ENCODE measurements around the gene SDK1. TPM values are rescaled to one million over a fixed set of nuclear protein-coding genes. Genes with fewer than 3 reads are reported as not detected.

The SDK1 gene
- total RNA-seq, 4 donors from 2014 or later, result 2.5 to 12.9 (median 6.1) TPM

DNA sequence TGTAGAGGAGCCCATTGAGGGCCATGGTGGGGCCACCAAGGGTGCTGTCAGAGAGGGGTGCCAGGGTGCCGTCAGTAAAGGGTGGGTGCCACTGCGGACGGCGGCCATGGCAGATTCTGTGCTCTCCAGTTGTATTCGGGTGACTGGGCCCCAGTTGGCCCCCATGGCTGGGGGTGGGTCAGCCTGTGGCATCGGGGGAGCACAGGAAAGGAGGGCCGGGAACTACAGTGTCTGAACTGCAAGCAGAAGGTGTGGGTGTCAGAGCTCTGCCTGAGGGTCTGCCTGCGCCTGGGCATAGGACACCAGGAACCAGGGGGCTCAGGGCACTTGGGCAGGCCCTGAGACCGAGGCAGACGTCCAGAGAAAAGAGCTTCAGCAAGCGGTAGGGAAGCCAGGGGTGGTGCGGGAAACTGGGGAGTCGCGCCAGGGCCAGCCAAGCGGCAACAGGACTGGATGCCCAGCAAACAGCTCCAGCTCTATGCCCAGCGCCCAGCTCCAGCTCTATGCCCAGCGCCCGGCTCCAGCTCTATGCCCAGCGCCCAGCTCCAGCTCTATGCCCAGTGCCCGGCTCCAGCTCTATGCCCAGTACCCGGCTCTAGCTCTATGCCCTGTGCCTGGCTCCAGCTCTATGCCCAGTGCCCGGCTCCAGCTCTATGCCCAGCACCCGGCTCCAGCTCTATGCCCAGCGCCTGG, 878.8 kb downstream of the SDK1 start:
- no peak for DNase-seq (ENCODE audit: low spot score in 2 of 2)
- no peaks in the 10 kb centered on the region for H3K36me3 ChIP-seq
- TF ChIP-seq EP300 (IDR thresholded peaks at IDR 0.05) (no peak), POLR2AphosphoS5 (IDR thresholded peaks at IDR 0.05) (no peak)
- no peak overlapping the region for H3K27ac ChIP-seq
- no peaks in the 10 kb centered on the region for H3K9me3 ChIP-seq
- 96% methylated on average over 23 of the region's 24 CpGs for WGBS
- peaks cover 8% of the 10 kb centered on the region for H3K4me1 ChIP-seq
- no peaks in the 10 kb centered on the region for H3K27me3 ChIP-seq
- H3K4me3 ChIP-seq, result no peak overlapping the region

DNA sequence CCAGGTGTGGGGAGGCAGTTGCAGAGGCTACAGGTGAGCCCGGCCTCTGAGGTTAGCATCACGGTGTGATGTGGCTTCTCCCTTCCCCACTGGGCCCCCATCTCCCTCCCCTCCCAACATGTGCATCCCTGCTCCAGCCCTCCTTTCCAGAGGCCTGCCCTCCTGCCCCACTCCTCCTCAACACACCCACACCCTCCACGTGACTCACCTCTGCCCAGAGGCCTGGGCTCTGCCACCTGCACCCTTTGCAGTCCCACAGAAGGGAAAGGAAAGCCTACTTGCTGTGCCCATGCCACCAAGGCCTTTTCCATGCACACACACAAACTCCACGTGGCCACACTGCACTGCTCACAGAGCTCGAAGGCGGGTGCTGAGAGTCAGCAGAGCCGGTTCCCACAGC, 880.4 kb downstream of the SDK1 start:
- TF ChIP-seq EP300 (IDR thresholded peaks at IDR 0.05) (no peak), POLR2AphosphoS5 (IDR thresholded peaks at IDR 0.05) (no peak), POLR2A (IDR thresholded peaks at IDR 0.05) (no peak)
- TF ChIP-seq, protein P1, sequence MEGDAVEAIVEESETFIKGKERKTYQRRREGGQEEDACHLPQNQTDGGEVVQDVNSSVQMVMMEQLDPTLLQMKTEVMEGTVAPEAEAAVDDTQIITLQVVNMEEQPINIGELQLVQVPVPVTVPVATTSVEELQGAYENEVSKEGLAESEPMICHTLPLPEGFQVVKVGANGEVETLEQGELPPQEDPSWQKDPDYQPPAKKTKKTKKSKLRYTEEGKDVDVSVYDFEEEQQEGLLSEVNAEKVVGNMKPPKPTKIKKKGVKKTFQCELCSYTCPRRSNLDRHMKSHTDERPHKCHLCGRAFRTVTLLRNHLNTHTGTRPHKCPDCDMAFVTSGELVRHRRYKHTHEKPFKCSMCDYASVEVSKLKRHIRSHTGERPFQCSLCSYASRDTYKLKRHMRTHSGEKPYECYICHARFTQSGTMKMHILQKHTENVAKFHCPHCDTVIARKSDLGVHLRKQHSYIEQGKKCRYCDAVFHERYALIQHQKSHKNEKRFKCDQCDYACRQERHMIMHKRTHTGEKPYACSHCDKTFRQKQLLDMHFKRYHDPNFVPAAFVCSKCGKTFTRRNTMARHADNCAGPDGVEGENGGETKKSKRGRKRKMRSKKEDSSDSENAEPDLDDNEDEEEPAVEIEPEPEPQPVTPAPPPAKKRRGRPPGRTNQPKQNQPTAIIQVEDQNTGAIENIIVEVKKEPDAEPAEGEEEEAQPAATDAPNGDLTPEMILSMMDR (IDR thresholded peaks at IDR 0.05), result no peak
- H3K36me3 ChIP-seq, result no peaks in the 10 kb centered on the region
- no peak overlapping the region for H3K27ac ChIP-seq
- DNase-seq (ENCODE audit: low spot score in 2 of 2), result no peak
- peaks cover 21% of the 10 kb centered on the region for H3K4me1 ChIP-seq
- no peak overlapping the region for H3K4me3 ChIP-seq
- 86% methylated on average over 7 of the region's 7 CpGs for WGBS
- no peaks in the 10 kb centered on the region for H3K27me3 ChIP-seq
- no peaks in the 10 kb centered on the region for H3K9me3 ChIP-seq

DNA sequence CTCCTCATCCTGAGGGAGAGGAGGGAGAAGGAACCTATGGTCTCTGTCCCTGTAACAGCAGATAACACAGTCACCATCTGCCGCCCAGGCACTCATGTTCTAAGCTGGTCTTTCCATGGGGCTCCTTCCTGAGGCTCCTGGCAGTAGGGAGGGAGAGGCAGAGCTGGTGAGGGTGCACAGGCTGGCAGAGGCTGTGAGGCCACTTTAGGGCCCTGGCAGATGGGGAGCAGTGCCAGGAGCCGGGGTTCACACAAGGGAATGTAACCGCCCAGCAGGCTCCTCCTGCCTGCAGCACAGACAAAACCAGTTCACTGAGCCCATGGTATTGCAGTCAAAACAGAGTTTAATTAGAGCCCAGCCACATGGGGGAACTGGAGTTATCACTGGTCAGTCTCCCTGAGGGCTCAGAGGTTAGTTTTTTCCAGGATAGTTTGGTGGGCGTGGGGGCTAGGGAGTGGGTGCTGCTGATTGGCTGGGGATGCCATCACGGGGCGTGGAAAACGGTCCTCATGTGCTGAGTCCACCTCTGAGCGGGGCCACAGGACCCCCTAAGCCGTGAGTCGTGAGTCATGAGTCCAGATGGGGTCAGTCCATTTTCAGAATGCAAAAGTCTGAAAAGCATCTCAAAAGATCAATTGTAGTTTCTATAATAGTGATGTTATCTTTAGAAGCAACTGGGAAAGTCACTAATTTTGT, 881.7 kb downstream of the SDK1 start:
- TF ChIP-seq EP300 (IDR thresholded peaks at IDR 0.05) (no peak), POLR2A (IDR thresholded peaks at IDR 0.05) (no peak), POLR2AphosphoS5 (IDR thresholded peaks at IDR 0.05) (no peak)
- TF ChIP-seq, protein P1 (IDR thresholded peaks at IDR 0.05), result no peak
- 86% methylated on average over 10 of the region's 10 CpGs for WGBS
- no peak for DNase-seq (ENCODE audit: low spot score in 2 of 2)
- Histone ChIP-seq H3K4me3 (no peak overlapping the region), H3K36me3 (no peaks in the 10 kb centered on the region), H3K4me1 (peaks cover 17% of the 10 kb centered on the region), H3K27me3 (no peaks in the 10 kb centered on the region), H3K27ac (no peak overlapping the region), H3K9me3 (no peaks in the 10 kb centered on the region)

DNA sequence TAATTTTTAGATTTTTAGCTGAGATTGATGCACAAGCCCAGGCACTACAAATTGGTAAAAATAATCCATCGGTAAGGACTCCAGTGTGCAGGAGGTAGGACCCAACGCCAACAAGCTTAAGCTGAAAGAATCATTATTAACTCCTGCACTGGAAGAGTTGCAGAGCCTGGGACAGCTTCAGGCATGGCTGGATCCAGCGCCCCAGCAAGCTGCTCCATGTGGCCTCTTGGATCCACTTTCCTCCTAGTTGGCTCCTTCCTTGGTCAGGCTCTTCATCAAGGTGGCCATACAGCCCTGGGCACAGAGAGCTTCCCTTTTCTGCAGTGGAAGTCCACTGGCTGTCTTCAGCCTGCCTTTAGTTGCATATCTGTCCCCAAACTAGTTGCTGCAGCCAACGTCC, 883.6 kb downstream of the SDK1 start:
- H3K4me1 ChIP-seq, result peaks cover 33% of the 10 kb centered on the region
- TF ChIP-seq POLR2AphosphoS5 (IDR thresholded peaks at IDR 0.05) (no peak), POLR2A (IDR thresholded peaks at IDR 0.05) (no peak), EP300 (IDR thresholded peaks at IDR 0.05) (no peak)
- TF ChIP-seq, protein P1 (IDR thresholded peaks at IDR 0.05), result no peak
- no peaks in the 10 kb centered on the region for H3K27me3 ChIP-seq
- WGBS, result 82% methylated on average over 4 of the region's 4 CpGs
- no peak overlapping the region for H3K4me3 ChIP-seq
- H3K27ac ChIP-seq, result no peak overlapping the region
- H3K9me3 ChIP-seq, result no peaks in the 10 kb centered on the region
- H3K36me3 ChIP-seq, result no peaks in the 10 kb centered on the region
- DNase-seq (ENCODE audit: low spot score in 2 of 2), result no peak

DNA sequence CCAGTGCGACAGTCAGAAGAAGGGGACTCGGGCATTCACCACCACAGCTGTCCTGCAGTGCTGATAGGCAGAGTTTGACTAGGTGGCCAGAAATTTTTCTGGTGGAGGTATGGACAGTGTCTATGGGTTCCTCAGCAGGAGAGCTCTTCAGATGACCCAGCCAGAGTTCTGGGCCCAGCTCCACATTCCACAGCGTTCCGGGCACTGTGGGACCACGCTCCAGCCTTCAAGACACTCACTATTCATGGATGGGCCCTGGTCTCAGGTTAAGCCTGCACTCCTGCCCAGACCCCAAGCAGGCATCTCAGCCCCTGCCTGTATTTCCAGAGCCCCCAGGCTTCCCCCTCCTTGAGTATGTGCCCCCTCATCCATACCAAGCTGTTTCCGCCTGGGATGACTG, 884.1 kb downstream of the SDK1 start:
- Histone ChIP-seq H3K27ac (no peak overlapping the region), H3K4me3 (no peak overlapping the region), H3K9me3 (no peaks in the 10 kb centered on the region), H3K27me3 (no peaks in the 10 kb centered on the region), H3K4me1 (peaks cover 38% of the 10 kb centered on the region), H3K36me3 (no peaks in the 10 kb centered on the region)
- TF ChIP-seq POLR2A (IDR thresholded peaks at IDR 0.05) (no peak), EP300 (IDR thresholded peaks at IDR 0.05) (no peak), POLR2AphosphoS5 (IDR thresholded peaks at IDR 0.05) (no peak)
- TF ChIP-seq, protein P1 (IDR thresholded peaks at IDR 0.05), result no peak
- DNase-seq (ENCODE audit: low spot score in 2 of 2), result no peak
- WGBS, result 98% methylated on average over 4 of the region's 6 CpGs
